Retinal pigment epithelial cell (primary cell): ENCODE measurements around the gene SNX10.

Source experiments
- DNase-seq: peaks from one replicate; pipeline ENCODE4 v3.0.0-alpha.2; 2010; ENCODE audit warnings: low read depth
- H3K4me3 ChIP-seq: 2 replicates; pipeline ENCODE4 v1.5.1; 2011; ENCODE audit warnings: mild to moderate bottlenecking, low read length, control low read depth, moderate library complexity
- TF ChIP-seq, protein P1 (sequence below): conservative IDR thresholded peaks from 2 replicates; pipeline ENCODE4 v1.5.1; 2011; ENCODE audit warnings: low read depth, low read length, control low read depth, inconsistent platforms

The SNX10 gene

GRCh38 chr7:26334166-26334859 lies 42.7 kb downstream of the SNX10 start:
- TF ChIP-seq, protein P1, sequence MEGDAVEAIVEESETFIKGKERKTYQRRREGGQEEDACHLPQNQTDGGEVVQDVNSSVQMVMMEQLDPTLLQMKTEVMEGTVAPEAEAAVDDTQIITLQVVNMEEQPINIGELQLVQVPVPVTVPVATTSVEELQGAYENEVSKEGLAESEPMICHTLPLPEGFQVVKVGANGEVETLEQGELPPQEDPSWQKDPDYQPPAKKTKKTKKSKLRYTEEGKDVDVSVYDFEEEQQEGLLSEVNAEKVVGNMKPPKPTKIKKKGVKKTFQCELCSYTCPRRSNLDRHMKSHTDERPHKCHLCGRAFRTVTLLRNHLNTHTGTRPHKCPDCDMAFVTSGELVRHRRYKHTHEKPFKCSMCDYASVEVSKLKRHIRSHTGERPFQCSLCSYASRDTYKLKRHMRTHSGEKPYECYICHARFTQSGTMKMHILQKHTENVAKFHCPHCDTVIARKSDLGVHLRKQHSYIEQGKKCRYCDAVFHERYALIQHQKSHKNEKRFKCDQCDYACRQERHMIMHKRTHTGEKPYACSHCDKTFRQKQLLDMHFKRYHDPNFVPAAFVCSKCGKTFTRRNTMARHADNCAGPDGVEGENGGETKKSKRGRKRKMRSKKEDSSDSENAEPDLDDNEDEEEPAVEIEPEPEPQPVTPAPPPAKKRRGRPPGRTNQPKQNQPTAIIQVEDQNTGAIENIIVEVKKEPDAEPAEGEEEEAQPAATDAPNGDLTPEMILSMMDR, result no peak
- no peak for DNase-seq
- no peak overlapping the region for H3K4me3 ChIP-seq

GRCh38 chr7:26337232-26337865 lies 45.7 kb downstream of the SNX10 start:
- no peak overlapping the region for H3K4me3 ChIP-seq
- DNase-seq, result no peak
- TF ChIP-seq, protein P1, result no peak

DNA sequence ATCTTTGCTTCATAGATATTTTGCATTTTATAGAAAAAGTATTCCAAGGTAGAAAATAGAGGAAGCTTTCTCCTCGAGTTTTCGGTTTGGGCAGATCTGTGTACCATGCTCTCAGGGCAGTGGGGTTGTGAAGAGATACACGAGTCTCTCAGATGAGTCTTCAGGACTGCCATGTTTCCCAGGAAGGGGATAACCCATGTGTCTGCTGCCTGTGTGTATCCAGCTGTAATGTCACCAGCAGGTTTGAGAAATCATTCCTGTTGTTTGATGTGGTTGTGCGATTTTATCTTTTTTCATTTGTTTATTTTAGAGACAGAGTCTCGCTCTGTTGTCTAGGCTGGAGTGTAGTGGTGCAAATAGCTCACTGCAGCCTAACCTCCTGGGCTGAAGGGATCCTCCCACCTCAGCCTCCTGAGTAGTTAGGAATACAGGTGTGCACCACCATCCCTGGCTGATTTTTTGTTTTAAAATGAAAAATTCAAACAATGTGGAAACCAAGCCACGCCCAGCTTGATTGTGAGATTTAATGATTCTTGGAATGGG lies 48.9 kb downstream of the SNX10 start:
- TF ChIP-seq, protein P1, result no peak
- no peak overlapping the region for H3K4me3 ChIP-seq

GRCh38 chr7:26343320-26343832 lies 51.7 kb downstream of the SNX10 start:
- no peak overlapping the region for H3K4me3 ChIP-seq
- DNase-seq, result no peak
- TF ChIP-seq, protein P1, result no peak

More for the DNA sequence above, 48.9 kb downstream of the SNX10 start:
- no peak for DNase-seq

DNA sequence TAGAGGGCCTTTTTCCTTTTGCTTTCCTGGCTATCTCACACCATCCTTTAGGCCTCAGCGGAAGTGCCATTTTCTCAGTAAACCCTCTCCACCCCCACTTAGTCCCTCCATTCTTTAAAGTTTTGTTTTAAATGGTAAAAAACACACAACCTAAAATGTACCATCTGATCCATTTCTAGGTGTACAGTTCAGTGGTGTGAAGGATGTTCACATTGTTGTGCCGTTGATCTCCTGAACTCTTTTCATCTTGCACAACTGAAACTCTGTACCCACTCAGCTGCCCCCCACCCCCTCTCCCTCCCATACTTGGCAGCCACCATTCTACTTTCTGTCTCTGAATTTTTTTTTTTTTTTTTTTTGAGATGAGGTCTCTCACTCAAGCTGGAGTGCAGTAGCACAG lies 52.2 kb downstream of the SNX10 start:
- no peak for DNase-seq
- H3K4me3 ChIP-seq, result no peak overlapping the region
- TF ChIP-seq, protein P1, result no peak

- DNase-seq, result no peak
- no peak overlapping the region for H3K4me3 ChIP-seq
- TF ChIP-seq, protein P1, result no peak
Measured at GRCh38 chr7:26345202-26345601, 53.5 kb downstream of the SNX10 start.
